ENCODE results near the gene LYZL4. TPM values are rescaled to one million over a fixed set of nuclear protein-coding genes. Genes with fewer than 3 reads are reported as not detected.

Gene LYZL4
- total RNA-seq, 3 donors from 2014 or later (not counting 1 experiment from before 2014, with no cell fraction given), result not detected

GRCh38 chr3:42428830-42429229 is 18.4 kb upstream of the LYZL4 start:
- intact Hi-C loops (cut with micrococcal nuclease), result no loop called here
- H3K4me1 Mint-ChIP-seq, result no peaks in the 10 kb centered on the region
- no peak for TF ChIP-seq CTCF (IDR thresholded peaks at IDR 0.05)
- no peaks in the 10 kb centered on the region for H3K9me3 Mint-ChIP-seq
- H3K36me3 Mint-ChIP-seq, result no peaks in the 10 kb centered on the region
- peaks cover 5% of the 10 kb centered on the region for H3K27me3 ChIP-seq (ENCODE audit: control insufficient read depth, insufficient read depth, low read length)
- 54% methylated on average over 2 of the region's 2 CpGs for WGBS (ENCODE audit: insufficient coverage)
- H3K27ac ChIP-seq (ENCODE audit: low read length), result no peak overlapping the region
- H3K4me3 ChIP-seq (ENCODE audit: low read length), result no peak overlapping the region
- DNase-seq (no peak), ATAC-seq (no peak)
- H3K4me1 ChIP-seq (ENCODE audit: control insufficient read depth, insufficient read depth, low read length), result no peaks in the 10 kb centered on the region
- H3K9me3 ChIP-seq (ENCODE audit: control insufficient read depth, insufficient read depth, low read length), result peaks cover 7% of the 10 kb centered on the region
- H3K4me3 Mint-ChIP-seq, result no peak overlapping the region
- no peaks in the 10 kb centered on the region for H3K36me3 ChIP-seq (ENCODE audit: control insufficient read depth, insufficient read depth, low read length)
- H3K27me3 Mint-ChIP-seq (ENCODE audit: low read depth in 2 of 2), result peaks cover 34 to 37% of the 10 kb centered on the region in 2 donors
- no peak overlapping the region for H3K27ac Mint-ChIP-seq

- Mint-ChIP-seq H3K9me3 (no peaks in the 10 kb centered on the region), H3K27me3 (ENCODE audit: low read depth in 2 of 2) (peaks cover 12 to 19% of the 10 kb centered on the region in 2 donors), H3K36me3 (no peaks in the 10 kb centered on the region), H3K4me3 (no peak overlapping the region), H3K4me1 (no peaks in the 10 kb centered on the region), H3K27ac (no peak overlapping the region)
- no peaks in the 10 kb centered on the region for H3K36me3 ChIP-seq (ENCODE audit: control insufficient read depth, insufficient read depth, low read length)
- no peak overlapping the region for H3K27ac ChIP-seq (ENCODE audit: low read length)
- H3K9me3 ChIP-seq (ENCODE audit: control insufficient read depth, insufficient read depth, low read length), result no peaks in the 10 kb centered on the region
- no peaks in the 10 kb centered on the region for H3K4me1 ChIP-seq (ENCODE audit: control insufficient read depth, insufficient read depth, low read length)
- WGBS (ENCODE audit: insufficient coverage), result 93% methylated on average over 7 of the region's 7 CpGs
- H3K27me3 ChIP-seq (ENCODE audit: control insufficient read depth, insufficient read depth, low read length), result peaks cover 5% of the 10 kb centered on the region
- intact Hi-C loops (cut with micrococcal nuclease), result no loop called here
- TF ChIP-seq CTCF (IDR thresholded peaks at IDR 0.05), result no peak
- no peak overlapping the region for H3K4me3 ChIP-seq (ENCODE audit: low read length)
- ATAC-seq, result no peak
- DNase-seq, result no peak
Observed at GRCh38 chr3:42425736-42426407, 15.5 kb upstream of the LYZL4 start.

GRCh38 chr3:42424911-42425310 is 14.5 kb upstream of the LYZL4 start:
- intact Hi-C loops (cut with micrococcal nuclease), result no loop called here
- no peaks in the 10 kb centered on the region for H3K4me1 Mint-ChIP-seq

More at GRCh38 chr3:42424911-42425310, 14.5 kb upstream of the LYZL4 start:
- TF ChIP-seq CTCF (IDR thresholded peaks at IDR 0.05), result no peak
- Histone ChIP-seq H3K27me3 (ENCODE audit: control insufficient read depth, insufficient read depth, low read length) (peaks cover 5% of the 10 kb centered on the region), H3K27ac (ENCODE audit: low read length) (no peak overlapping the region), H3K4me3 (ENCODE audit: low read length) (no peak overlapping the region), H3K4me1 (ENCODE audit: control insufficient read depth, insufficient read depth, low read length) (no peaks in the 10 kb centered on the region), H3K9me3 (ENCODE audit: control insufficient read depth, insufficient read depth, low read length) (no peaks in the 10 kb centered on the region), H3K36me3 (ENCODE audit: control insufficient read depth, insufficient read depth, low read length) (no peaks in the 10 kb centered on the region)
- DNase-seq (no peak), ATAC-seq (no peak)
- H3K27me3 Mint-ChIP-seq (ENCODE audit: low read depth in 2 of 2), result peaks cover 10 to 13% of the 10 kb centered on the region in 2 donors
- no peak overlapping the region for H3K27ac Mint-ChIP-seq
- no peaks in the 10 kb centered on the region for H3K36me3 Mint-ChIP-seq
- WGBS (ENCODE audit: insufficient coverage), result 94% methylated on average over 1 of the region's 3 CpGs
- no peak overlapping the region for H3K4me3 Mint-ChIP-seq
- no peaks in the 10 kb centered on the region for H3K9me3 Mint-ChIP-seq

All from natural killer cell (primary cell).